IMR-90 (cell line): ENCODE measurements around the gene NMT1. TPM values are rescaled to one million over a fixed set of nuclear protein-coding genes. Genes with fewer than 3 reads are reported as not detected.
A peak's percentile ranks its signal among the peaks of the same experiment; 100 is the strongest.

Source experiments
- CHD1 ChIP-seq: IDR thresholded peaks from 2 replicates; pipeline ENCODE4 v1.6.1; 2012; ENCODE audit warnings: low read depth, low read length, improper control_type of control experiment
- FOS ChIP-seq: fragments of 150-350 bp; IDR thresholded peaks from 2 replicates; pipeline ENCODE4 v1.6.1; 2016; ENCODE audit warnings: low read depth, low read length
- MAZ ChIP-seq: IDR thresholded peaks from 2 replicates; pipeline ENCODE4 v1.6.1; 2012; ENCODE audit warnings: low read depth, mild to moderate bottlenecking, low read length, improper control_type of control experiment, moderate library complexity, borderline replicate concordance
- RCOR1 ChIP-seq: IDR thresholded peaks from 2 replicates; pipeline ENCODE4 v1.6.1; 2012; ENCODE audit warnings: mild to moderate bottlenecking, low read length, improper control_type of control experiment; ENCODE audit not compliant: insufficient replicate concordance
- polyA plus RNA-seq, 3 experiments: library from polyadenylated mRNA; depleted of rRNA; stranded (reverse); fragments of >200 nt; gene quantifications; 2 replicates each; pipeline ENCODE4 v1.2.3, GENCODE V29; 2012; ENCODE audit warnings: low replicate concordance in 1 of 3
- total RNA-seq: library from RNA; depleted of rRNA; stranded (reverse); fragments of >200 nt; gene quantifications from 2 replicates; pipeline ENCODE4 v1.2.3, GENCODE V29; 2012

The NMT1 gene
- total and polyA plus RNA-seq, 2 of the 4 experiments (the other 2 are of a cell fraction): 38.0 to 60.6 TPM

GRCh38 chr17:45135192-45135977 lies 74.3 kb downstream of the NMT1 start, which contains the start of gene ACBD4 (continued):
- peak; percentile 53; the same call in 1 of the 2 replicates for TF ChIP-seq MAZ
- TF ChIP-seq CHD1: no peak; the same call in 1 of the 2 replicates
- no peak for TF ChIP-seq RCOR1
- 0 out of 2 replicates have a peak, but pooled peaks have one; percentile 38 for TF ChIP-seq FOS
